Putamen (tissue), 1 donor: Measurements from ENCODE around the gene ARHGAP24.
"Not testable (repeated sequence)": the region's sequence is repeated elsewhere in the genome, so short reads cannot be mapped to it uniquely, and the experiment has no call there.

Experiments
- DNase-seq: peaks from one replicate; pipeline ENCODE4 v3.0.0-alpha.2; 2016; ENCODE audit warnings: low spot score

The ARHGAP24 gene

DNA sequence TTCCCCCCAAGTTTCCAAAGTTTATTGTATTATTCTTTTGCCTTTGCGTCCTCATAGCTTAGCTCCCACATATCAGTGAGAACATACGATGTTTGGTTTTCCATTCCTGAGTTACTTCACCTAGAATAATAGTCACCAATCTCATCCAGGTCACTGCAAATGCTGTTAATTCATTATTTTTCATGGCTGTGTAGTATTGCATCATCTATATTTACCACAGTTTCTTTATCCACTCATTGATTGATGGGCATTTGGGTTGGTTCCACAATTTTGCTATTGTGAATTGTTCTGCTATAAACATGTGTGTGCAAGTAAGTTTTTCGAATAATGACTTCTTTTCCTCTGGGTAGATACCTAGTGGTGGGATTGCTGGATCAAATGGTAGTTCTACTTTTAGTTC lies 43.6 kb downstream of the ARHGAP24 start:
- DNase-seq: not testable (repeated sequence)

DNA sequence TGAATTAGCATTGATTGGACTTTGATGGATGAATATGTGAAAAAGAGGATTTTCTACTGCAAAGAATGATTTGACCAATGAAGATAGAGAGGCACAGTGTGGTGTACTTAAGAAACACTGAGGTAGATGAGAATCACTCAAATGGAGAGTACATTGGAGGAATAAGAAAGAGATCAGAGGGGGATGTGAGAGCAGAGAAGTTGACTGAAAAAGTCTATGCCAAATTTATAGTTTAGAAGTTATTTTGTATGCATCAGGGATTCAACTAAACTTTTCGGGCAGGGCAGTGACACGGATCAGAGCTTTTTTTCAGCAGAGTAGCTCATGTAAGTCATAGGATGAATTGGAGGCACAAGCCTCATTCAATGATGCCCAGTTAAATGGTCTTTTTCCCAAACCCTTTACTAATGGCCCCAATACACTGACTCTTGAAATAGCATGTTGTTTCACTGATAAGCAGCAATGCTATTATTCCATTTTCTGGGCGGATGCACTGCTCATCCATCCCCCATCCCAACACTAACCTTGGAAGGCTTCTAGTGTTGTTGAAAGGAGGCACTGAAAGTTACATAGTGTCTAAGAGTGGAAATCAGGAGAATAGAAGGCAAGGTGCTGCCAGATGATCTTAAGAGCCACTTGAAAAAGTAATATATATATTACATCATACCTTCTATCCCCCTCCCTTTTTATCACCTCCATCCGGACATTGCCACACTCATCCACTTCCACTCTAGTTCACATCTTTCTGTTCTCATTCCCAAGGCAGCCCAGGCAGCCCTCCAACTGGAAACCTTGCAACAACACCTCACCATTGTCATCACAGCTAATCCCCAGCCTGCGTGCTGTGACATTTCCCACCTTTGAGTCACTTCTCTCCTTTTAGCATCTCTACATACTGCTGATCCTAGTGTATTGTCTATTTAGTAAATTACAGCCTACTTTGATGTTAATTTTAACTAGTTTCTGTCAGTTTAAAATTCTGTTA lies 46.1 kb downstream of the ARHGAP24 start:
- no peak for DNase-seq

DNA sequence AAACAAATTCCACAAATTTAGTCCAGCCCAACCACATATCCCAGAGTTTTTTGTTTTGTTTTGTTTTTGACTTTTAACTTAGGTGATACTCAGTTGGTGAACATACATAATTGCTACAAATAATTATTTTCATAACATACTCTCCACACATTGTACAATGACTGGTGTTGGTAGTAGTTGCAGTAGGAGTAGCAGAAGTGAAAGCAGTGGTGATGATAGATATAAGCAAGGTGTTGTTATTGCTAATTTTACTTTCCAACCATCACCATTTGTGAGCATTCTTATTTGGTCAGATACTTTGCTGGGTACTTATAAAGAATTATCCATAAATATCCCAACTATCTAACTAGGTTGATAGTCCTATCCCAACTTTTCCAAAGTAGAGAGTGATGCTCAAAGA lies 47.3 kb downstream of the ARHGAP24 start:
- DNase-seq: no peak

DNA sequence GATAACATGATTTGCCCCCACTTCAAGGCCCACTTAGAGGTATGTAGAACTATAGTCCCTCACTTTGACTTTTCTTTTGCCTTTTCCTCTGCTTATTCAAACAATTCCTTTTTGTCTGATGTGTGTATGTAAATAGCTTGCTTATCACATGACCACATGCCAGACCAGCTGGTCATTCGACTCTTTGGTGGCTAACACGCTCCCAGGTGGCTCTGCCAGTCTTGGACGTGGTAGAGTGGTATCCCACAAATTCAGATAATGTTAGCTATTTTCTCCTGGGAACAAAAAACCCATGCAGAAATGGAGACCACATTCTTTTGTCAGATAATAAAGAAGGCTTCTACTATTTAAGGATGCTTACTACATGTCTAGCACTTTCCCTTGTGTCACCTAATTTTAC lies 47.9 kb downstream of the ARHGAP24 start:
- DNase-seq: no peak

DNA sequence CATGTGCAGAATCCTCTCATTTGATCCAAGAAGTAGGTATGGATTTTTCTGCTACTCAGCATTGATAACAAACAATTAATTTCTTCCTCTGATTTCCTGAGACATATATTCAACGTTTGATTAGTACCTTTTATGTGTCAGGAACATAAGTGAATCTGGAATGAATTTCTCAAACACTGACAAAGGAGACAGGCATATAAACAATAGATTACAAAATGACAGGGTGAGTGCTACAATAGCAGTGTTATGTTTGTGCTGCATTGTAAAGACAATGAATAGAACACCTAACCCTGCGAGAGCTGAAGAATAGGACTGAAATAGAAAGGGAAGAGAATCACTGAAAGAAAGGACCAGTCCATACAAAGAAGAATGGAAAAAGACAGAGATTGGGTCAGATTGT lies 52.9 kb downstream of the ARHGAP24 start:
- no peak for DNase-seq

DNA sequence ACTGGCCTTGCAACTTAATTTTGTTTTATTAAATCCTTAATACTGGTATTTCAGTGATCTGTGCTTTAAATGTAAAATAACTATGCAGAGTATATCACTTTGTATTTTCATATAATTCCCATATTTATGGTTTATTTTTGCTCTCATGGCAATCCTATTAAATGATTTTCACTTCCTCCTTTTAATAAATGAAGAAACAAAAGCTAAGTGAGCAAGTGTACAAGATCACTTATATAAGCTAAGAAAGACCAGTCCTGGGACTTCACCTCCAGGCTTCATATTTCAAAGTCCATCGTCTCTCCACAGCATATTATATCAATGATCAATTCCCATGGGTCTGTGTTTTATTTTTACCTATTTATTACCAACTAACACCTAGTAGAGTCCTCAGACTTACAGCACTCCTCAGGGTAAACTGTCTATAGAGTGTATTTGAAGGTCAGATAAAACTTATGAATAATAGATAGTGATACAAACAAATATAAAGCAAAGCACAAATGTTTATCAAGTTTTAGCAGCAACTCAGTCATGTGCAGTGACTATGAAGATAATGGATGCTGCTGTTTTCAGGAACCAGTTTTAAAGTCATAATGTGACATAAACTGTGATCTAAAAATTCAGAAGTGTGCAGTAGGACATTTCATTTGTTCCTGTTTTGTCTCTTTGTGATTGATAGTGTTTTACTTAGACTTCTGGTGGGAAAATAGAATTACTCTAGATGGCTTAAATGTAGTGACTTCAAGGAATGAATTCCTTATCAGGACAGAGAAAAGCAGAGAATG lies 56.8 kb downstream of the ARHGAP24 start:
- no peak for DNase-seq

DNA sequence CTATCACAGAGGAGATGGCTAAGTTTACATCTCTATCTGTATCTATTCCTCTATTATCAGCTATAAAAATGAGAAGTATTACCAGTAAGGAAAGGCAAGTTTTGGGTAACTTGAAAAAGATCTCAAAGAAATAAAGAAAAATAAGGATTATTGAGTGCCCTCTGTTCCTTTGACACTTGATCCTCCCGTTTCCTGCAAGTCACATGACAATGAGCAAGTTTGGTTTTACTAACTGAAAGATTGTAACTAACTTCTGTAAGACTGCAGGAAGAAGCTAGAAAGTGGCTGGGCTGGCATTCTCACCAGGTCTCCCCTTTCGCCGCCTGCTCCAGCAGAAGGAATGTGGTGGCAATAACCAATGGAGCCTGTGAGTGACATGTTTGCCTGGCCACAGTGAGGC lies 59.2 kb downstream of the ARHGAP24 start:
- DNase-seq: no peak

DNA sequence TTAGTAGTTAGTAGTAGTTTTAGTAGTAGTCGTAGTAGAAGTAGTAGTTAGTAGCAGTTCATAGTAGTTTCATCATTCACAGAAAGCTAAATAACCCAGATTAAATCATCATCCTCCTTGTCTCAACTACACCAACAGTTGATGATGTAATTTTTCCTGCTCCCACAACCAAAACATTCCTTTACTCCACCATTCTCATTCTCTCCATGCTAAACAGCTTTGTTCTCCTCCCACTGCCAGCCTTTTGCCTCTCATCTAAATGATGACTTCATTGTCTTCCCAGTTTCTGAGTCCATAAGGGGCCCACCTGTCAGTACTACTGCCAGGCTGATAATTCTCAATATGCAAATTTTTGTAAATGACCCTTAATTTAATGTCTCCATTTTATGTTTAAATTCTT lies 68.9 kb downstream of the ARHGAP24 start:
- no peak for DNase-seq

DNA sequence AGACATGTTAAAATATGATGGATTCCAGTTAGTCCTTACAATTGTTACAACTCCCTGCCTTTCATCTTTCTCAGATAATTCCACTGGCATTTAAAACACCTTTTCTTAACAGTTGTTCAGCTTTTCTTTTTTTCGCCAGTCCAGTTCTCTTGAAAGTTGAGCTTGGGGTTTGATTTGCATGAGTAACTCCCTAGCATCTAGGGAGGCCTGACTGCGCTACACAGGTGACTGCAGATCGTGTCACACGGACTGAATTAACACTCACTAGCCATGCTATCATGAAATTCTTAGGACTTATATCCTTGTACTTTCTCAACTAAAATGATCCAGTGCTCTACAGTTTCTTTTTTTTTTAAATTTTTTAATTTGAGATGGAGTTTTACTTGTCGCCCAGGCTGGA lies 69.8 kb downstream of the ARHGAP24 start:
- no peak for DNase-seq

DNA sequence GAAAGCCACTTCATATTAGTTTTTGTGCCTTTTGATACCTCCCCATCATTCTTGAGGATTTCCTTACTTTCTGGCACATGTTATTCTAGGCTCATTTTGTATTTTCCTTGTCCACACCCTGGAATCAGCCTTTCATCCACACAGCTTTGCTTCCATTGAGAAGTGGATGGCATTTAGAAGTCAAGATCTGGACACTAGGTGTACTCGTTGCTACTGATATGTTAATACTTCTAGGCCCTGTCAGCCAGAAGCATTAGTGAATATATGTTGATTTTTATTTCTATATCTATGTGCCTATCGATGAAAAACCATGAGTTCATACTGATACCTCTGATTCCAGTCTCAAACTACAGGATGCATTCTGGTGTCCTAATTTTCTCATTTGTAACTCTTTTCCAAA lies 73.2 kb downstream of the ARHGAP24 start:
- no peak for DNase-seq

DNA sequence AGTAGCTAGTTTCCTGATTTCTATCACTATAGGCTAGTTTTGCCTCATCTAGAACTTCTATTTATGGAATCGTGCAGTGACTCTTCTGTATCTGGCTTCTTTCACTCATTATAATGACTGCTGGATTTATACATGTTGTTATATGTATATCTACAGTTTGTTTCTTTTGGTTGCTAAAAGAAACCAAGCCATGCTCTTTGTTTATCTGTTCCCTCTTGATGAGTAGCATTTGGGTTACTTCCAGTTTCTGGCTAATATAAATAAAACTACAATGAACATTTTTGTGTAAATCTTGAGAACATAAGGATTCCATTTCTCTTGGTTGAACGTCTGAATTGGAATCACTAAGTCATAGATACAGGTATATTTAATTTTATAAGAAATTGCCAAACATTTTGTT lies 73.9 kb downstream of the ARHGAP24 start:
- no peak for DNase-seq

DNA sequence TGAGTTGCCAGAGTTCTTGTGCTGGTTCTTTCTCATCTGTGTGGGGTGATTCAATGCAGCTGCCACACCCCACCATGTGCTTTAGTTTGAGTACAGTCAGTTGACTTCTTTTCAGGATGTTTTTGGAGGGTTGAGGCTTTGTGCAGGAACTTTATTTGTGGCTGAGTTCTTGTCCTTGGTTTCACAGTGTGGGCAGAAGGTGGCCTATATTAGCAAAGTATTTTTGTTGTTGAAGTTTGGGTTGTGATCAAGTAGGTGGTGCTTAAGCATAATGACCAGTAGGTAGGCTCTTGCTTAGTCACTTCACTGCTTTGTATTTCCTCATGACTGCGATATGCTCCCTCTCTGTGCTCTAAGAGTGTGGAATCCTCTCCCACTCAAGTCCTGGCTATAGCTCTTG lies 80.3 kb downstream of the ARHGAP24 start:
- DNase-seq: no peak

DNA sequence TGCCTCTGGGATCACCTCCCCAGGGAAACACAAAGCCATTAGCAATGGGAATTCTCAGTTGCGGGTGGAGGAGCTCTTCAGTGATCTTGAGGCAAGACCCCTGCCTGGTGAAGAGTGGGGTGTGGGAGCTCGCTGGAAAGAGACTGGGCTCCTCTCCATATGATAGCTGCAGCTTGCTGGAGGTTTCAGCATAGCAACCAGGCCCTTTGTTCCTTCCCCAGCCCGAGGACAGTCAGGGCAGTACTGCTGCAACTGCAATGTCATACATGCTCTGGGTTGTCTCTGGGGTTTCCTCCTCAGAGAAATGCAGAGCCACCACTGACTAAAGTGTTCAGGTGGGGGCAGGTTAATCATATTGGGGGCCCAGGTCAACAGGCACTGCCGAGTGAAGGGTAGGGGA lies 81.3 kb downstream of the ARHGAP24 start:
- no peak for DNase-seq

DNA sequence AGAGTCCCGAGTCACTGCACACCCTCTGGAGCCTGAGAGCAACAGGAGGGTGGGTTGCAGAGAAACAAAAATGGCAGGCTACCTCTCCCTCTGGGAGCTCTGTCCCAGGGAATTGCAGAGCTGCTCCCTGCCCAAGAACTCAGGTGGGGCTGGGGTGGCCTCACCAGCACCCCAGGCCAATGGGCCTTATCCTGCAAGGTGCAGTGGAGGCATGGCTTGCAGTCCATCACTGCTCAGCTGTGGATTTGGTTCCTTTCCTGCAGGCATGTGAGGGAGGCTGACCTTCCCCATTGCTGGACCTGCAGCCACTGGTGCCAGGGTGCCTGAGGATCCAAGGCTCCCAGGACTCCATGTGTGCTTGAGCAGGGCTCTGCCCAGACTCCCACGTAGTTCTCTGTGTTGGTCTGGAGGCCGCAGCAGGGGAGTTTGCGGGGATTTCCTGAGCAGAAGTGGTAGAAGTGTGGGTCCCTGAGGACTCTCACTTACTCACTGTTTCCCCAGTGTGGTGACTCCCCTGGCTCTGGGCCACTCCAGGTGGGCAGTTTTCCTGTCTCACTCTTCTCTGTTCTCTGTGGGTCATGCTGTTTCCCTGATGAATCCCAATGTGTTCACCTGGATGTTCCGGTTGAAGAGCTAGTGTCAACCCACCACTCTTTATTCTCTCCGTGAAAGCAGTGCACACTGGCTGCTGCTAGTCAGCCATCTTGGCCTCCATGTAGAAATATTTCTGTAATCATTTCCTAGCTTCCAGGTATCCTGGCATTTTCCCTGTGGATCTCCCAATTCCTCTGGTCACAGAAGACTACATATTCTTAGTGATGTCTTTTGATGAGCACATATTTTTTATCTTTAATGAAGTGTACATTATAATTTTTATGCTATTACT lies 82.3 kb downstream of the ARHGAP24 start:
- DNase-seq: no peak

DNA sequence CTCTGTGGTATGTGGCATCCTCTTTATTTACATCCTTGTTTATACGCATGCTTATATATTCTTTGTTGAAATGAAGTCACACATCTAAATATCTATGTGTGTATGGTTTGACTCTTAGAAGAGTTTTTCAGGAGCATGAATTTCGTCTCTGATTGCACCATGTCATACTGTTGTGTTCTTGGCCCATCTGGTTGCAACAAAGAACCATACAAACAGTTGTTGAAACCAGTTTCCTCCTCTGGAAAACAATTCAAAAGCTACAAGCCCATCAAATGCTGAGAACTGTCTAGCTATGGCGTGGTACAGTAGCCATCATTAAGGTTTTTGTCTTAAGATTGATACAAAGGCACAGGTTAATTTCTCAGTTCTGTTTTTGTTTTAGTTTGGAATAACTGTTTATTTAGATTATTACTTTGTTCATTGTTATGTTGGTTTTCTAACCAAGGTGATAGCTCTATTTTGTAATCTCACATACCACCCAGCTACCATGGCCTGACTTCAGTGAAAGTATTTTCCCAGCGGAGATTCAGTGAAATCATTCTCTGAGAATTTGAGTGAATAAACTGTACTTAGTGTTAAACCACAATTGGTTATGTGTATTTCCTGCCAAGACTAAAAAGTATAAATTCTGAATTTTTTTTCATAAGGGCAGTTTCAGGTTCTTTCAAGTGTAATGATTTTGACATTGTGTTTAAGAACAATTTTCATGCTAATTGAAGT lies 91.0 kb downstream of the ARHGAP24 start:
- DNase-seq: no peak

DNA sequence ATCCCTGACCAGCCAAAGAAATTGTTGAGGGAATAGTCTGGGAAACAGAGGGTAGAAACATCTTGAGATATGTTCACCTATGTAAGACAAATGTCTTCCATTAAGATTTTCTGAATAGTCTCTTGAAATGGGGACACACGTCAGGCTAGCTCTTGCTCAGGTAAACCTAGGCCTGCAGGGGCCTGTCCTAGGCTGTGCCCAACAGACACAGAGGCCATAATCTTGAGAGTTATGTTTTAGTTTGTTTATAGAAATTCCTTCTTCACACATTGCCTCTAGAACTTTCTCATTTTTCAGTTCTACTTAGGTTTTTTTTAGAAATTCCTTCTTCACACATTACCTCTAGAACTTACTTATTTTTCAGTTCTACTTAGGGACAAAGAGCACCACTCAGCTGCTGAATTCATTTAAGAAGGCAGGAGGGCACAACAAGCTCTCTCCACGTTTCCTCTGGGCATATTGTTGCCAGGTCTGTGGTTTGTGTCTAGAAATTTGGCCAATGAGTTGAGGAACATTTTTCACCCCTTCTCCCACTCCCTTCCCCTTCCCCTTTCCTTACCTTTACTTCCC lies 94.9 kb downstream of the ARHGAP24 start:
- DNase-seq: no peak

DNA sequence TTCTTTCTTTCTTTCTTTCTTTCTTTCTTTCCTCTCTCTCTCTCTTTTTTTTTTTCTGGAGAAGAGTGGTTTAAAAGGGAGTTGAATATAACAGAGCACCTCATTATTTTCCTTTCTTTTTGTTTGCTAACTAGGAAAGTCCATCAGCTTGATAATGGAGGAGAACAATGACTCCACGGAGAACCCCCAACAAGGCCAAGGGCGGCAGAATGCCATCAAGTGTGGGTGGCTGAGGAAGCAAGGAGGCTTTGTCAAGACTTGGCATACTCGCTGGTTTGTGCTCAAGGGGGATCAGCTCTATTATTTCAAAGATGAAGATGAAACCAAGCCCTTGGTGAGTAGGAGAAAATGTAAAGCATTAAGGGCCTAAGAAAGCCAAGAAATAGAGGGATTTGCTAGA lies 95.4 kb downstream of the ARHGAP24 start:
- no peak for DNase-seq

DNA sequence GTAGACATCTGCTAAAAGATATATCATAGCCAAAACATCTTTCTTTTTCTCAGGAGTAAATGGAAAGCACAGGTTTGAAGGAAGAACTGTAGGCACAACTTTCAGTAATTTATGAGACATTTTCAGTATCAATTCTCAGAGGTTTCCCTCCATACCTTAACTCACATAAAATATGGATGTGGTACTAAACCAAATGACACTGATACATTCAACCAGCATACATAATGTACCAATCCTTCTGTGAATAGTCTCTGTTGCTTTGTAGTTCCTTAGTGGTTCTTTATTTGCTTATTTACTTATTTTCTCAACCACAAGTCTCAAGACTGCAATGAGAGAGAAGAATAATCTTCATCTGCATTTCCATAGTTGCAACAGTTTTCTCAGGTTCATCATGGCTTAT lies 96.1 kb downstream of the ARHGAP24 start:
- no peak for DNase-seq

DNA sequence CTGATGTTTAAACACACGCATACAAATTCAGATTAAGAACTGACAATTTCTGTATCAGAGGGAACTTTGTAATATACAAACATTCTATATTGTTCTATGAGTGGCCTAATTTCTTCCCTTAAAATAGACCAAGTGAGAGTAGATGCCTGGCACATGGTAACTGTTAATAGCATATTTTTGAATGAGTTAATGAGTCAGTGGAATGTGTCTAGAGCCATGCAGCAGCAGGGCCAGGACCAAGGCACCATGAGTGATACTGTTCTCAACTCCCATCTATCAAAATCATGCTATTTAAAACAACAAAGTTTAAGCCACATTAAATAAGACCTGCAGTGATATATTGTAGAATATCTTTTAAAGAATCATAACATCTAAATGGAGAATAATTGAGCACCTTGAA lies 98.3 kb downstream of the ARHGAP24 start:
- no peak for DNase-seq

DNA sequence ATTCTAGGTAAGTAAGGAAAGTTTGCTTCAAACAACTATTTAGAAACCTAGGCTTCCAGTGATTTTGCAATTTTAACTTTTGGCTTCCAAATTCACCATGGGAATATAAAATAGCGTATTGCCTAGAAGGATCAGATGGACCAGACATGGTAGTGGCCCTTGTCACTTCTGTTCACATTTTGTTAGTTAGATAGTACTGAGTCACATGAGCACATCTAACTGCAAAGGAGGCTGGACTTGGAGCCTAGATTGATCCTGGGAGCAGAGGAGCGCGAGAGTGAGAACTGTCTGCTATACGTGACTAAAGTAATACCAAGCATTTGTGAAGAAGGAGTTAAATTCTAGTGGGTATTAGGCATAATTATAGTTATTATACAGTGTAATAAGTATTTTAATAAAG lies 102.4 kb downstream of the ARHGAP24 start:
- no peak for DNase-seq

DNA sequence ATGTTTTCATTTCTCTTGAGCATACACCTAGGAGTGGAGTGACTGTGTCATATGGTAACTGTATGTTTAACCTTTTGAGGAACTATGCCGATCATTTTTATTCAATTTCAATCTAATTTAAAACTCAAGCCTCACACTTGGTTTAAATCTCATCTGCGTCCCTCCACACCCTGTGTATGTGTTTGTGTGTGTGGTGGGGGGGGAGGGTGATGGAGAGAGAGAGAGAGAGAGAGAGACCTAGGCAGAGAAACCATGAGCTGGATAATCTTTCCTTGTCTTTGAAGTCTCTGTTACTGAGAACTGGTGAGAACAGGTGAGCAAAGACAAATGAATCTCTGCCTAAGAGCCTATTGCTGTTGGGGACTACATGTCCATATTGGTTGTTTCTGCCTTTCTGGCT lies 105.0 kb downstream of the ARHGAP24 start:
- no peak for DNase-seq
